HG02870 (cell line): ENCODE data around the gene SKIDA1.

ENCODE experiments used
- ATAC-seq: cut with Tn5 transposase; IDR thresholded peaks from one replicate; pipeline ENCODE4 v1.9.1; 2021; ENCODE audit warnings: mild to moderate bottlenecking, moderate library complexity; ENCODE audit not compliant: unreplicated experiment

Gene SKIDA1

GRCh38 chr10:21487416-21488180, 37.9 kb downstream of the SKIDA1 start:
- no peak for ATAC-seq

GRCh38 chr10:21482821-21483220, 42.7 kb downstream of the SKIDA1 start:
- no peak for ATAC-seq

- ATAC-seq, result no peak
Observed at GRCh38 chr10:21481407-21481806, 44.1 kb downstream of the SKIDA1 start.

GRCh38 chr10:21479570-21480315, 45.7 kb downstream of the SKIDA1 start:
- no peak for ATAC-seq

GRCh38 chr10:21475393-21475792, 50.1 kb downstream of the SKIDA1 start:
- ATAC-seq, result no peak

- ATAC-seq, result no peak
Observed at GRCh38 chr10:21473541-21473940, 51.9 kb downstream of the SKIDA1 start.

- no peak for ATAC-seq
Observed at GRCh38 chr10:21473135-21473534, 52.3 kb downstream of the SKIDA1 start.

- no peak for ATAC-seq
Observed at GRCh38 chr10:21468086-21468485, 57.4 kb downstream of the SKIDA1 start.

- no peak for ATAC-seq
Observed at GRCh38 chr10:21467633-21468032, 57.8 kb downstream of the SKIDA1 start.

GRCh38 chr10:21464134-21464533, 61.3 kb downstream of the SKIDA1 start:
- ATAC-seq, result no peak
